Neural progenitor cell (in vitro differentiated cells): Measurements from ENCODE around the gene SEC24A. TPM values are rescaled to one million over a fixed set of nuclear protein-coding genes. Genes with fewer than 3 reads are reported as not detected.

ENCODE experiments used
- DNase-seq: peaks from one replicate; pipeline ENCODE4 v3.0.0-alpha.2; 2016; ENCODE audit warnings: low spot score
- H2AFZ ChIP-seq: fragments of 200-600 bp; sonication (generic); replicated peaks from 2 replicates; pipeline ENCODE4 v1.6.1; 2016; ENCODE audit warnings: antibody characterized with exemption
- H3F3A ChIP-seq: fragments of 200-600 bp; sonication (generic); 2 replicates; pipeline ENCODE4 v1.6.1; 2016; ENCODE audit warnings: antibody characterized with exemption, low read depth
- H3K27ac ChIP-seq: fragments of 200-600 bp; sonication (generic); 2 replicates; pipeline ENCODE4 v1.5.1; 2016; ENCODE audit warnings: mild to moderate bottlenecking
- H3K27me3 ChIP-seq: fragments of 200-600 bp; sonication (generic); 2 replicates; pipeline ENCODE4 v1.6.1; 2016; ENCODE audit warnings: mild to moderate bottlenecking, moderate library complexity
- H3K36me3 ChIP-seq: fragments of 200-600 bp; sonication (generic); 2 replicates; pipeline ENCODE4 v1.5.1; 2016
- H3K4me1 ChIP-seq: fragments of 200-600 bp; sonication (generic); 2 replicates; pipeline ENCODE4 v1.6.1; 2016; ENCODE audit warnings: mixed run types
- H3K4me2 ChIP-seq: fragments of 200-600 bp; sonication (generic); 2 replicates; pipeline ENCODE4 v1.6.1; 2016
- H3K4me3 ChIP-seq: fragments of 200-600 bp; sonication (generic); 2 replicates; pipeline ENCODE4 v1.5.1; 2016
- H3K79me2 ChIP-seq: fragments of 200-600 bp; sonication (generic); 2 replicates; pipeline ENCODE4 v1.6.1; 2016; ENCODE audit warnings: low read depth
- H3K9ac ChIP-seq: fragments of 200-600 bp; sonication (generic); 2 replicates; pipeline ENCODE4 v1.6.1; 2016
- H3K9me3 ChIP-seq: fragments of 200-600 bp; sonication (generic); 2 replicates; pipeline ENCODE4 v1.5.1; 2016; ENCODE audit warnings: low read depth
- H4K20me1 ChIP-seq: fragments of 200-600 bp; sonication (generic); 2 replicates; pipeline ENCODE4 v1.6.1; 2016; ENCODE audit warnings: low read depth
- H3K27ac Mint-ChIP-seq: 3 replicates; pipeline ENCODE4 v1.8.0; 2021; ENCODE audit warnings: mixed read lengths
- H3K27me3 Mint-ChIP-seq: 2 replicates; pipeline ENCODE4 v1.8.0; 2022; ENCODE audit warnings: low read depth, mild to moderate bottlenecking, inconsistent platforms, moderate library complexity, mixed read lengths; ENCODE audit not compliant: insufficient read depth
- H3K36me3 Mint-ChIP-seq: 3 replicates; pipeline ENCODE4 v1.8.0; 2021; ENCODE audit warnings: mixed read lengths
- H3K4me1 Mint-ChIP-seq: 3 replicates; pipeline ENCODE4 v1.8.0; 2021; ENCODE audit warnings: mixed read lengths
- H3K4me3 Mint-ChIP-seq: 3 replicates; pipeline ENCODE4 v1.8.0; 2021; ENCODE audit warnings: mild to moderate bottlenecking, moderate library complexity, mixed read lengths
- H3K9me3 Mint-ChIP-seq: 3 replicates; pipeline ENCODE4 v1.8.0; 2020; ENCODE audit warnings: mixed read lengths
- EZH2 ChIP-seq: fragments of 200-600 bp; sonication (generic); IDR thresholded peaks from 2 replicates; pipeline ENCODE4 v1.6.1; 2017; ENCODE audit warnings: antibody characterized with exemption, mild to moderate bottlenecking, moderate library complexity
- EZH2phosphoT487 ChIP-seq: fragments of 200-600 bp; sonication (generic); IDR thresholded peaks from 2 replicates; pipeline ENCODE4 v1.6.1; 2017; ENCODE audit warnings: antibody characterized with exemption
- total RNA-seq: library from RNA; depleted of rRNA; stranded (reverse); fragments of >200 nt; gene quantifications from 2 replicates; pipeline ENCODE4 v1.2.3, GENCODE V29; 2015; ENCODE audit warnings: low replicate concordance
- TF ChIP-seq, protein P1 (sequence below): fragments of 200-600 bp; sonication (generic); IDR thresholded peaks from 2 replicates; pipeline ENCODE4 v1.5.1; 2017; ENCODE audit warnings: antibody characterized with exemption, mild to moderate bottlenecking

SEC24A gene
- total RNA-seq, 1 donor from 2014 or later = 14.3 TPM

DNA sequence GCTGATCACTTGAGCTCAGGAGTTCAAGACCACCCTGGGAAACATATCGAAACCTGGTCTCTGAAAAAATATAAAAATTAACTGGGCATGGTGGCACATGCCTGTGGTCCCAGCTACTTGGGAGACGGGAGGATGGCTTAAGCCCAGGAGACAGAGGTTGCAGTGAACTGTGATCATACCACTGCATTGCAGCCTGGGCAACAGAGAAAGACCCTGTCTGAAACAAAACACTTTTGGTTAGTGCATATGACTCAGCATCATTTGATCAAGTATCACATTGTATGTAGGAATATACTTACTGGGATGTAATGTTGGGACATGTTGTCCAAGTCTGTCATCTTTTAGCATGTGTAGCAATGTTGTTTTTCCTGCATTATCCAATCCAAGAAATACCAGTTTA is 28.0 kb upstream of the SEC24A start:
- no peaks in the 10 kb centered on the region for H3K9me3 Mint-ChIP-seq
- Histone ChIP-seq H3K4me2 (no peak overlapping the region), H3K27ac (no peak overlapping the region), H3K79me2 (no peaks in the 10 kb centered on the region), H3K27me3 (no peaks in the 10 kb centered on the region), H3K9ac (no peak overlapping the region), H3F3A (no peaks in the 10 kb centered on the region), H3K4me3 (no peak overlapping the region), H3K4me1 (no peaks in the 10 kb centered on the region), H3K9me3 (no peaks in the 10 kb centered on the region), H3K36me3 (no peaks in the 10 kb centered on the region), H2AFZ (no peak overlapping the region), H4K20me1 (no peaks in the 10 kb centered on the region)
- H3K27ac Mint-ChIP-seq = no peak overlapping the region
- H3K4me1 Mint-ChIP-seq = no peaks in the 10 kb centered on the region
- H3K4me3 Mint-ChIP-seq = no peak overlapping the region
- no peak for DNase-seq
- H3K27me3 Mint-ChIP-seq = no peaks in the 10 kb centered on the region
- peaks cover 12% of the 10 kb centered on the region for H3K36me3 Mint-ChIP-seq
- TF ChIP-seq, protein P1, sequence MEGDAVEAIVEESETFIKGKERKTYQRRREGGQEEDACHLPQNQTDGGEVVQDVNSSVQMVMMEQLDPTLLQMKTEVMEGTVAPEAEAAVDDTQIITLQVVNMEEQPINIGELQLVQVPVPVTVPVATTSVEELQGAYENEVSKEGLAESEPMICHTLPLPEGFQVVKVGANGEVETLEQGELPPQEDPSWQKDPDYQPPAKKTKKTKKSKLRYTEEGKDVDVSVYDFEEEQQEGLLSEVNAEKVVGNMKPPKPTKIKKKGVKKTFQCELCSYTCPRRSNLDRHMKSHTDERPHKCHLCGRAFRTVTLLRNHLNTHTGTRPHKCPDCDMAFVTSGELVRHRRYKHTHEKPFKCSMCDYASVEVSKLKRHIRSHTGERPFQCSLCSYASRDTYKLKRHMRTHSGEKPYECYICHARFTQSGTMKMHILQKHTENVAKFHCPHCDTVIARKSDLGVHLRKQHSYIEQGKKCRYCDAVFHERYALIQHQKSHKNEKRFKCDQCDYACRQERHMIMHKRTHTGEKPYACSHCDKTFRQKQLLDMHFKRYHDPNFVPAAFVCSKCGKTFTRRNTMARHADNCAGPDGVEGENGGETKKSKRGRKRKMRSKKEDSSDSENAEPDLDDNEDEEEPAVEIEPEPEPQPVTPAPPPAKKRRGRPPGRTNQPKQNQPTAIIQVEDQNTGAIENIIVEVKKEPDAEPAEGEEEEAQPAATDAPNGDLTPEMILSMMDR = no peak
- TF ChIP-seq EZH2 = no peak
- no peak for TF ChIP-seq EZH2phosphoT487

GRCh38 chr5:134625559-134625958 is 23.0 kb upstream of the SEC24A start:
- Histone ChIP-seq H3K9ac (no peak overlapping the region), H3K27ac (no peak overlapping the region), H3K4me1 (no peaks in the 10 kb centered on the region), H3K4me3 (no peak overlapping the region), H4K20me1 (no peaks in the 10 kb centered on the region), H3F3A (no peaks in the 10 kb centered on the region), H3K79me2 (no peaks in the 10 kb centered on the region), H2AFZ (no peak overlapping the region), H3K27me3 (no peaks in the 10 kb centered on the region), H3K9me3 (no peaks in the 10 kb centered on the region), H3K4me2 (no peak overlapping the region), H3K36me3 (no peaks in the 10 kb centered on the region)
- no peak for DNase-seq
- Mint-ChIP-seq H3K36me3 (peaks cover 2% of the 10 kb centered on the region), H3K9me3 (no peaks in the 10 kb centered on the region), H3K27ac (no peak overlapping the region), H3K4me3 (no peak overlapping the region), H3K27me3 (no peaks in the 10 kb centered on the region), H3K4me1 (no peaks in the 10 kb centered on the region)
- no peak for TF ChIP-seq EZH2phosphoT487
- TF ChIP-seq, protein P1 = no peak
- no peak for TF ChIP-seq EZH2

DNA sequence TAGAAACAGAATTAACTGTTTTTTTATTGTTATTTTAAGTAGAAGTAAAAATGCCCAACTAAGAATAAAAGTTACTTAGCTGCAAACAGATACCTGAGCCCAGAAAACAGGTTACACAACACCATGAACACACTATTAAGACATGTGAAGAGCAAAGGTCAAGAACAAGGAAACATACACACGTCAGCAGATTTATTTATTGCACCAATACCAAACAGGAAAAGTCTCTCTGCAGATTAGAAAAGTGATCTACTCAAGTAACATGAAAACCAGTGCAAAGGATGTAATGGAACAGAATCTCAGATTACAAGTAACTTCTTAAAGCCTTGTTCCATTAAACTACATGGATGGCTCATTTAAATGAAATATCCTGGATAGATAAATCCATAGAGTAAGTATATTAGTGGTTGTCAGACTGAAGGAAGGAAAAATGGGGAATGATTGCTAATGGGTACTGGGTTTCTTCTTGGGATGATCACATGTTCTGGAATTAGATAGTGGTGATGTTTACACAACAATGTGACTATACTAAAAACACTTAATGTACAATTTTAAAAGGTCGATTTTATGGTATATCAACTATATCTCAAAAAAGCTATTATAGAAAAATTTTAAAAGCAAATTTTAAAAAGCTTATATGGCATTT is 22.1 kb upstream of the SEC24A start:
- Mint-ChIP-seq H3K4me3 (no peak overlapping the region), H3K4me1 (peaks cover 2% of the 10 kb centered on the region), H3K9me3 (no peaks in the 10 kb centered on the region), H3K27ac (no peak overlapping the region), H3K27me3 (no peaks in the 10 kb centered on the region), H3K36me3 (peaks cover 2% of the 10 kb centered on the region)
- no peak overlapping the region for H3K4me3 ChIP-seq
- H3K4me1 ChIP-seq = no peaks in the 10 kb centered on the region
- peaks cover 7% of the 10 kb centered on the region for H3K79me2 ChIP-seq
- H2AFZ ChIP-seq = no peak overlapping the region
- H3K4me2 ChIP-seq = no peak overlapping the region
- H3K27me3 ChIP-seq = no peaks in the 10 kb centered on the region
- H3K9me3 ChIP-seq = no peaks in the 10 kb centered on the region
- no peak for DNase-seq
- TF ChIP-seq, protein P1 = no peak
- TF ChIP-seq EZH2 (no peak), EZH2phosphoT487 (no peak)
- no peaks in the 10 kb centered on the region for H4K20me1 ChIP-seq
- no peak overlapping the region for H3K9ac ChIP-seq
- H3K27ac ChIP-seq = no peak overlapping the region
- H3F3A ChIP-seq = no peaks in the 10 kb centered on the region
- H3K36me3 ChIP-seq = no peaks in the 10 kb centered on the region
